RWPE1 (cell line): ENCODE data around the gene KCNQ5.
"Not testable (repeated sequence)": the region's sequence is repeated elsewhere in the genome, so short reads cannot be mapped to it uniquely, and the experiment has no call there.

Experiments used
- CTCF ChIA-PET: fragments of 350-600 bp; sonication (Branson Sonifier 250); formaldehyde crosslinking; extraction: SDS; loops from one replicate; lab custom pipeline; 2021; lab: Yijun Ruan, JAX
- POLR2A ChIA-PET: fragments of 400-600 bp; formaldehyde crosslinking; extraction: SDS; loops from one replicate; lab custom pipeline; 2020; ENCODE audit warnings: antibody characterized with exemption; ENCODE audit not compliant: low non-redundant PET; lab: Yijun Ruan, JAX
- DNase-seq: peaks from one replicate; pipeline ENCODE4 v3.0.0; 2012; ENCODE audit warnings: low spot score
- H3K27ac ChIP-seq: fragments of 450-650 bp; 2 replicates; pipeline ENCODE4 v1.5.1; 2017
- TF ChIP-seq, protein P1 (sequence below): fragments of 450-650 bp; conservative IDR thresholded peaks from 2 replicates; pipeline ENCODE4 v1.5.1; 2017; ENCODE audit warnings: low read depth, mild to moderate bottlenecking

The KCNQ5 gene

DNA sequence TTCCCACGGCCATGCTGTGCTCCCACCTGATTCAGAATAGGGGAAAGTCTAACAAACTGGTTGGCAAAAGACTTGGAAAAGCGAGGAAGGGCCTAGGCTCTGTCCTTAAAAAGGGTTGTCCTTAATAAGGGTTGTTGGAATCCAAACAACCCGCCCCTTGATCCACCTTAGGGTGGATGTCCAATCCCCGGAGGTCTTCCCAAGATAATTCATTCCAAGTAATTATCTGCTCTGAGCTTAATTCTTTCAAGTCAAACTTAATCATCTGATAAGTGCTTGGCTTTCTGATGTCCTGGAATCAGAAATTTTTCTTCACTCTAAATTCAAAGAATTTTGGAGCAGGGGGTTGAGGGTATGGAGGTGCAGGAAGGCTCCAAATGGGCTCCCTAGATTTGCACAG is 603.5 kb downstream of the KCNQ5 start, which contains the start of gene KHDC1L:
KHDC1L (minus strand) TSS at position 101 of the 400 bp plus-strand sequence; CDS start at position 13, 88 bp downstream.
- TF ChIP-seq, protein P1, sequence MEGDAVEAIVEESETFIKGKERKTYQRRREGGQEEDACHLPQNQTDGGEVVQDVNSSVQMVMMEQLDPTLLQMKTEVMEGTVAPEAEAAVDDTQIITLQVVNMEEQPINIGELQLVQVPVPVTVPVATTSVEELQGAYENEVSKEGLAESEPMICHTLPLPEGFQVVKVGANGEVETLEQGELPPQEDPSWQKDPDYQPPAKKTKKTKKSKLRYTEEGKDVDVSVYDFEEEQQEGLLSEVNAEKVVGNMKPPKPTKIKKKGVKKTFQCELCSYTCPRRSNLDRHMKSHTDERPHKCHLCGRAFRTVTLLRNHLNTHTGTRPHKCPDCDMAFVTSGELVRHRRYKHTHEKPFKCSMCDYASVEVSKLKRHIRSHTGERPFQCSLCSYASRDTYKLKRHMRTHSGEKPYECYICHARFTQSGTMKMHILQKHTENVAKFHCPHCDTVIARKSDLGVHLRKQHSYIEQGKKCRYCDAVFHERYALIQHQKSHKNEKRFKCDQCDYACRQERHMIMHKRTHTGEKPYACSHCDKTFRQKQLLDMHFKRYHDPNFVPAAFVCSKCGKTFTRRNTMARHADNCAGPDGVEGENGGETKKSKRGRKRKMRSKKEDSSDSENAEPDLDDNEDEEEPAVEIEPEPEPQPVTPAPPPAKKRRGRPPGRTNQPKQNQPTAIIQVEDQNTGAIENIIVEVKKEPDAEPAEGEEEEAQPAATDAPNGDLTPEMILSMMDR, result no peak
- no peak for DNase-seq
- H3K27ac ChIP-seq, result no peak within 1 kb of the TSS
- ChIA-PET CTCF (no interaction called here), POLR2A (no interaction called here)

DNA sequence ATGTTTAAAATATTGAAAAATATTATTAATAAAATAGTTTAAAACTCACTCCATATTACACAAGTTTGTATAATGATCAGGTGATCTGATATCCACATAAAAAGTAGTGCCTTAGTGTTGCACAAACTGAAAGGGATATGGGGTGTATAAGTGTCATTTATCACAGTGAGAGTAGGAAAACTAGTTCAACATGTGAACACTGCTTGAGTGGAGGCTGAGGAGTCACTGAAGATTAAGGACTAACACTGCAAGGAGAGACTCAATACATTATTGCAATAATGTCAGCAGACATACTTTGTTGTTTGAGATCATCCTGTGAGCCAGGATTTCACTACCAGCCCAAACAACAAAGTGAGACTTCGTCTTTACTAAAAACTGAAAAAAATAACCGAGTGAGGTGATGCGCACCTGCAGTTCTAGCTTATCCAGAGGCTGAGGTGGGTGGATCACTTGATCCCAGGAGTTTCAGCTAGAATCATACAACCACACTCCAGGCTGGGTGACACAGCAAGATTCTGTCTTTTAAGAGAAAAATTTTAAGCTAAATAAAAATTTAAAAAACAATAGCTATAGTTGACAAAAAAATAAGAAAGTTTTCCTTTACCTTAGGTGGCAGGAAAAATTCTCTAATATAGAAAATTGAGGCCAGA is 605.9 kb downstream of the KCNQ5 start:
- TF ChIP-seq, protein P1, result no peak
- ChIA-PET CTCF (interaction anchor here (1.0 kb wide), 1 partner anchor 611 kb away, joined by 3 read pairs; no protein-coding TSS in a partner anchor), POLR2A (no interaction called here)
- no peak for DNase-seq
- no peak overlapping the region for H3K27ac ChIP-seq

DNA sequence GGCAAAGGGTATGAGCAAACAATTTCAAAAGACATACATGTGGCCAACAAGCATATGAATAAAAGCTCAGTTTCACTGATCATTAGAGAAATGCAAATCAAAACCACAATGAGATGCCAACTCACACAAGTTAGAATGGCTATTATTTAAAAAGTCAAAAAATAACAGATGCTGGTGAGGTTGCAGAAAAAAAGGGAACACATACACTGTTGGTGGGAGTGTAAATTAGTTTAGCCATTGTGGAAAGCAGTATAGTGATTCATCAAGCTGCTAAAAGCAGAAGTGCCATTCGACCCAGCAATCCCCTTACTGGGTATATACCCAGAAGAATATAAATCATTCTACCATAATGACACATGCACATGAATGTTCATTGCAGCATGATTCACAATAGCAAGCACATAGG is 610.1 kb downstream of the KCNQ5 start:
- no peak for DNase-seq
- POLR2A ChIA-PET, result interaction anchor here (0.6 kb wide), 1 partner anchor 13 kb away, joined by 4 read pairs; no protein-coding TSS in a partner anchor
- CTCF ChIA-PET, result no interaction called here
- H3K27ac ChIP-seq, result no peak overlapping the region
- TF ChIP-seq, protein P1, result no peak

DNA sequence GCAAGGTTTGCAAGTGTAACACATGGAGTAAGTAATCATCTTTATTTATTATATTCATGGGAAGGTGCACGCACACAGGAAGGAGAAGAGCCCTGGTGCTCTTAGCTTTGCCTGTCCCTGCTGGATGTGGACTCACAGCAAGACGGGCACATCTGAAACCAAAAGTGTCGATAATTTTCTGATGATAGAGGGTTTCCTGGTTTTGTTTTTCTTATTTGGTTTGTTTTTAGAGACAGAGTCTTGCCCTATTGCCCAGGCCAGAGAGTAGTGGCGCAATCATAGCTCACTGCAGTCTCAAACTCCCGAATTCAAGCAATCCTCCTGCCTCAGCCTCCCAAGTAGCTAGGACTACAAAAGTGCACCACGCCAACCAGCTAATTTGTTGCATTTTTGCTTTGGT is 611.2 kb downstream of the KCNQ5 start:
- ChIA-PET CTCF (no interaction called here), POLR2A (no interaction called here)
- H3K27ac ChIP-seq, result no peak overlapping the region
- DNase-seq, result no peak
- TF ChIP-seq, protein P1, result no peak

DNA sequence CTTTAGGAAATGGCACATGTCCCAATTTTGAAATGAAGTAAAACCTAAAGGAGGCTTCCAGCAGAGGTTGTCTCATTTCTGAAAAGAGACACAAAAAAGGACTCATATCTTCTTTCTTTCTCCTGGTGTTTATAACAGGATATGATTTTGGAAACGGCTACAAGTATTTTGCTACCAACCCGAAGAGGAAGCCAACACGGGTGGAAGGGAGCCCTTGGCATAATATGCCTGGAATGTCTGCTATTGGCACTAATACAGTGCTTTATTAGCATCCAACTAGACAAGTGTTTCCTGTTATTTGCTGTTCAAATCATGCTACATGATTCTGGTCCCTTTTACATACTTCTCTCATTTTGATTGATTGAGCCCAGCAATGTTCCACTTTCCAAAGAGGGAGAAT is 612.1 kb downstream of the KCNQ5 start:
- H3K27ac ChIP-seq, POLR2A ChIA-PET, DNase-seq, CTCF ChIA-PET: not testable (repeated sequence)

DNA sequence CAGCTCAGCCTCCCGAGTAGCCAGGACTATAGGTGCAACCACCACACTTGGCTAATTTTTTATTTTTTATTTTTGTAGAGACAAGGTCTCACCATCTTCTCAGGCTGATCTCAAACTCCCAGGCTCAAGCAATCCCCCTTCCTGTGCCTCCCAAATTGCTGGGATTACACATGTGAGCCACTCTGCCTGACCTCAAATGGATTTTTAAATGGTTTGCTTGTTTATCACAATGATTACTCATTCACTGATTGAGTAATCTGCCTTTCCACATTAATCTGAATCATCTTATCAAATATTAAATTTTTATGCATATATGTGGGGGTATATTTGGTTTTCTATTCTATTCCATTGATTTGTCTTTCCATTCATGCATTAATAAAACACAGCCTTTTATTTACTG is 612.9 kb downstream of the KCNQ5 start:
- TF ChIP-seq, protein P1, result no peak
- CTCF ChIA-PET, result no interaction called here
- POLR2A ChIA-PET, result no interaction called here
- H3K27ac ChIP-seq, result no peak overlapping the region; the same call in 1 of the 2 replicates
- peak; percentile 65 for DNase-seq

DNA sequence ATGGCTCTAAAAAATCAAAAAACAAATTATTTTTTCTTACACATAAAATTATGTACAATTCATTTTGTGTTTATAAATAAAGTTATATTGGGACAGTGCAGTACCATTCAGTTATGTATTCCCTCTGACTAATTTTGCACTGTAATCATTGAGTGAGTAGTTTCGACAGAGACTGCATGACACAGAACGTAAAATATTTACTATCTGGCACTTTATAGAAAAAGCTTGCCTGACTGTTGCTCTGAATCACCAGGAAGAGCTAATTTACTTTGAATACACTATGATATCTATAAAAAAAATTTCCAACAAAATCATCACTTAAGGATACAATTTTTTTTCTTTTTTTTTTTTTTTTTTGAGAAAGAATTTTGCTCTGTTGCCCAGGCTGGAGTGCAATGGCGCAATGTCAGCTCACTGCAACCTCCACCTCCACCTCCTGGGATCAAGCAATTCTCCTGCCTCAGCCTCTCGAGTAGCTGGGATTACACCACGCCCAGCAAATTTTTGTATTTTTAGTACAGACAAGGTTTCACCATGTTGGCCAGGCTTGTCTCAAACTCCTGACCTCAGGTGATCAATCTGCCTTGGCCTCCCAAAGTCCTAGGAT is 614.4 kb downstream of the KCNQ5 start:
- ChIA-PET POLR2A (no interaction called here), CTCF (interaction anchor here (0.6 kb wide), 1 partner anchor 1940 kb away, joined by 3 read pairs; no protein-coding TSS in a partner anchor)
- peak overlapping the region; percentile 77 for H3K27ac ChIP-seq
- DNase-seq, result peak; percentile 75
- TF ChIP-seq, protein P1, result no peak
